Gastroesophageal sphincter (tissue), 4 donors: Measurements from ENCODE around the gene RNF113B. TPM values are rescaled to one million over a fixed set of nuclear protein-coding genes. Genes with fewer than 3 reads are reported as not detected.

Experiments used
- ATAC-seq: fragments of 150-250 bp; one replicate; pipeline ENCODE4 v1.9.1; 2016; ENCODE audit warnings: mild to moderate bottlenecking, moderate library complexity
- H3K27ac ChIP-seq, 4 donors: fragments of 200-600 bp; sonication (generic) in 3 of 4; 1 replicate in 3 of 4; 2 replicates in 1 of 4; pipeline ENCODE4 v1.5.1; 2016 to 2019
- H3K27me3 ChIP-seq: fragments of 200-600 bp; sonication (generic); one replicate; pipeline ENCODE4 v1.5.1; 2019
- H3K36me3 ChIP-seq, 2 donors: fragments of 200-600 bp; sonication (generic); one replicate each; pipeline ENCODE4 v1.5.1; 2019; ENCODE audit warnings: control low read depth in 1 of 2
- H3K4me1 ChIP-seq, 3 donors: fragments of 200-600 bp; sonication (generic); 1 replicate in 2 of 3; 2 replicates in 1 of 3; pipeline ENCODE4 v1.5.1; 2016 to 2019; ENCODE audit warnings: control low read depth in 2 of 3
- H3K4me3 ChIP-seq, 2 donors: fragments of 200-600 bp; sonication (generic); one replicate each; pipeline ENCODE4 v1.5.1; 2019; ENCODE audit warnings: mild to moderate bottlenecking in 1 of 2, moderate library complexity in 1 of 2
- H3K9me3 ChIP-seq, 3 donors: fragments of 200-600 bp; sonication (generic); one replicate each; pipeline ENCODE4 v1.5.1; 2017 to 2019; ENCODE audit warnings: control low read depth in 2 of 3
- EP300 ChIP-seq: sonication (generic); formaldehyde crosslinking; IDR thresholded peaks from one replicate; pipeline ENCODE4 v1.6.1; 2017; ENCODE audit warnings: antibody characterized with exemption, mild to moderate bottlenecking
- POLR2A ChIP-seq, 2 donors: fragments of 450-650 bp; IDR thresholded peaks; one replicate each; pipeline ENCODE4 v1.6.1; 2017; ENCODE audit warnings: antibody characterized with exemption in 2 of 2, mild to moderate bottlenecking in 2 of 2, moderate library complexity in 1 of 2
- POLR2AphosphoS5 ChIP-seq: sonication (generic); formaldehyde crosslinking; IDR thresholded peaks from one replicate; pipeline ENCODE4 v1.6.1; 2017; ENCODE audit warnings: antibody characterized with exemption
- WGBS, 2 donors: methylation state at CpG; one replicate each; pipeline ENCODE4 v1.1.5; 2018; ENCODE audit warnings: low coverage in 1 of 2; 5-methylcytosine and 5-hydroxymethylcytosine counted together
- total RNA-seq, 4 donors: library from RNA; depleted of rRNA; stranded (reverse); fragments of >200 nt; gene quantifications; one replicate each; pipeline ENCODE4 v1.1.0, GENCODE V29; 2016
- TF ChIP-seq, protein P1 (sequence below), 4 experiments: fragments of 200-600 bp in 2 of 4; fragments of 450-650 bp in 2 of 4; sonication (generic) in 1 of 4; IDR thresholded peaks; one replicate each; pipeline ENCODE4 v1.5.1; 2017 to 2019; ENCODE audit warnings: antibody characterized with exemption in 4 of 4, mild to moderate bottlenecking in 2 of 4, moderate library complexity in 2 of 4

RNF113B gene
- total RNA-seq, 4 donors from 2014 or later: not detected

GRCh38 chr13:98157188-98157587 is 19.9 kb downstream of the RNF113B start:
- no peaks in the 10 kb centered on the region for H3K36me3 ChIP-seq
- no peaks in the 10 kb centered on the region for H3K27me3 ChIP-seq
- no peak for ATAC-seq
- TF ChIP-seq, protein P1, sequence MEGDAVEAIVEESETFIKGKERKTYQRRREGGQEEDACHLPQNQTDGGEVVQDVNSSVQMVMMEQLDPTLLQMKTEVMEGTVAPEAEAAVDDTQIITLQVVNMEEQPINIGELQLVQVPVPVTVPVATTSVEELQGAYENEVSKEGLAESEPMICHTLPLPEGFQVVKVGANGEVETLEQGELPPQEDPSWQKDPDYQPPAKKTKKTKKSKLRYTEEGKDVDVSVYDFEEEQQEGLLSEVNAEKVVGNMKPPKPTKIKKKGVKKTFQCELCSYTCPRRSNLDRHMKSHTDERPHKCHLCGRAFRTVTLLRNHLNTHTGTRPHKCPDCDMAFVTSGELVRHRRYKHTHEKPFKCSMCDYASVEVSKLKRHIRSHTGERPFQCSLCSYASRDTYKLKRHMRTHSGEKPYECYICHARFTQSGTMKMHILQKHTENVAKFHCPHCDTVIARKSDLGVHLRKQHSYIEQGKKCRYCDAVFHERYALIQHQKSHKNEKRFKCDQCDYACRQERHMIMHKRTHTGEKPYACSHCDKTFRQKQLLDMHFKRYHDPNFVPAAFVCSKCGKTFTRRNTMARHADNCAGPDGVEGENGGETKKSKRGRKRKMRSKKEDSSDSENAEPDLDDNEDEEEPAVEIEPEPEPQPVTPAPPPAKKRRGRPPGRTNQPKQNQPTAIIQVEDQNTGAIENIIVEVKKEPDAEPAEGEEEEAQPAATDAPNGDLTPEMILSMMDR (IDR thresholded peaks at IDR 0.05): no peak
- no peak for TF ChIP-seq EP300
- peaks cover 0 to 10% (median 0%) of the 10 kb centered on the region in 3 donors for H3K4me1 ChIP-seq
- H3K4me3 ChIP-seq: no peak overlapping the region
- 87 to 90% methylated on average over 6 to 7 of the region's 7 CpGs for WGBS, 2 donors
- H3K27ac ChIP-seq: no peak overlapping the region
- H3K9me3 ChIP-seq: no peaks in the 10 kb centered on the region

DNA sequence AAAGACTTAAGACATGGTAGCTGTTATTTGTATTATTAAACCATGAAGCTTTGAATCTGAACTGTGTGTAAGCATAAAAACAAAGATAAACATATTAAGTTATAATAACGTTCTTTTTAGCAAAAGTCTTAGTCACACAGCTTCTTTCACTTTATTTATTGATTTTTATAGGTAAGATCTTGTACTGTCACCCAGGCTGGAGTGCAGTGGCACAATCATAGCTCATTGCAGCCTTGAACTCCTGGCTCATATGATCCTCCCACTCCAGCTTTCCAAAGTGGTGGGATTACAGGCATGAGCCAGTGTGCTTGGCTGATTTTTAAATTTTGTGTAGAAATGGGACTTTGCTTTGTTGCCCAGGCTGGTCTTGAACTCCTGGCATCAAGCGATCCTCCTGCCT is 20.8 kb downstream of the RNF113B start:
- no peaks in the 10 kb centered on the region for H3K27me3 ChIP-seq
- H3K36me3 ChIP-seq: no peaks in the 10 kb centered on the region
- ATAC-seq: no peak
- no peaks in the 10 kb centered on the region for H3K9me3 ChIP-seq
- H3K4me3 ChIP-seq: no peak overlapping the region
- H3K4me1 ChIP-seq: peaks cover 0 to 10% (median 0%) of the 10 kb centered on the region in 3 donors
- WGBS, 2 donors: 50 to 73% methylated on average over 1 to 2 of the region's 2 CpGs
- H3K27ac ChIP-seq: no peak overlapping the region
- no peak for TF ChIP-seq POLR2AphosphoS5
- no peak for TF ChIP-seq POLR2A (IDR thresholded peaks at IDR 0.05)
- TF ChIP-seq, protein P1 (IDR thresholded peaks at IDR 0.05): no peak
- TF ChIP-seq EP300: no peak

DNA sequence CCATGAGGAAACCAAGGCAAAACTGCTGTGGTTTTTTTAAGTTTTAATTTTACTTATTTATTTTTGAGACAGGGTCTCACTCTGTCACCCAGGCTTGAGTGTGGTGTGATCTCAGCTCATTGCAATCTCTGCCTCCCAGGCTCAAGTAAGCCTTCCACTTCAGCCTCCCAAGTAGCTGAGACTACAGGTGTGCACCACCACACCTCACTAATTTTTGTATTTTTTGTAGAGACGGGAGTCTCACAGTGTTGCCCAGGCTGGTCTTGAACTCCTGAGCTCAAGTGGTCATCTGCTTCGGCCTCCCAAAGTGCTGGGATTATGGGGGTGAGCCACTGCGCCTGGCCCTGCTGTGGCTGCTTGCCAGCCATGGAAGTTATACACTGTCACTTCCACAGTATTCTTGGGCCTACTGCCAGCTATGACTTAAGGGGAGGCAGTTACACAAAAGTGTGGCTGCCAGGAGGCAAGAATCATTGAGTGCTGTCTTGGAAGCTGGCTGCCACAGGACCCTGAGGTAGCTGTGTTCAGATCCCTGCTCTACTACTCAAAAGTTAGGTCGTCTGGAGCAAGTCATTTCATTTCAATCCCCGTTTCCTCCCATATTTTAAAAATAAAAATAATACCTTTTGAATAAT is 21.5 kb downstream of the RNF113B start:
- ATAC-seq: no peak
- Histone ChIP-seq H3K27ac (no peak overlapping the region), H3K27me3 (no peaks in the 10 kb centered on the region), H3K36me3 (no peaks in the 10 kb centered on the region), H3K4me3 (no peak overlapping the region), H3K4me1 (peaks cover 0 to 10% (median 0%) of the 10 kb centered on the region in 3 donors), H3K9me3 (no peaks in the 10 kb centered on the region)
- WGBS, 2 donors: 70 to 87% methylated on average over 3 to 4 of the region's 5 CpGs
- TF ChIP-seq, protein P1 (IDR thresholded peaks at IDR 0.05): no peak
- TF ChIP-seq POLR2AphosphoS5: no peak
- TF ChIP-seq EP300: no peak
- no peak for TF ChIP-seq POLR2A (IDR thresholded peaks at IDR 0.05)

DNA sequence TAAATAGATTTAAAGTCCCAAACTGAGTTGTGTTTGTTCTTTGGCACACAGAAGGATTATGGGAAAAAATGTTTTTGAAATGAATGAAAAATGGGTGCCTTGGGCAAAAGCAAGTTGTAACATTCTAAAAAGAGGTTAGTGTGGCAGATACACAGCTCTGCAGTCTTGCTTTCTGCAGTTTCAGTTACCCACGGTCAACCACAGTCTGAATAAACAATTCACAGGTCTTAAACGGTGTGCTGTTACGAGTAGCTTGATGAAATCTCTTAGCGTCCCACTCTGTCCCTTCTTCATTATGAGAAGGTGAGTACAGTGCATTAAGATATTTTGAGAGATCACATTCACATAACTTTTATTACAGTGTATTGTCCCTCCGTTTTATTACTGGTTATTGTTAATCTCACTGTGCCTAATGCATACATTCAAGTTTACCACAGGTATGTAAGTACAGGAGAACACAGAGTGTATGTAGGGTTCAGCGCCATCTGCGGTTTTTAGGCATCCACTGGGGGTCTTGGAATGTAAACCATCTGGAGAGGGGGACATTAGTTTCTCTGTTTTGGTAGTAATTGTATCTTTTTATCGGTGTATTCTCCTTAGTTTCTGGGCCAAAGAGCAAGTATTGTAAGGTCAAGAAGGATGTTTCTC is 26.1 kb downstream of the RNF113B start:
- TF ChIP-seq EP300 (no peak), POLR2A (IDR thresholded peaks at IDR 0.05) (no peak), POLR2AphosphoS5 (no peak)
- TF ChIP-seq, protein P1 (IDR thresholded peaks at IDR 0.05): no peak

GRCh38 chr13:98147521-98147920 is 29.5 kb downstream of the RNF113B start:
- TF ChIP-seq, protein P1 (IDR thresholded peaks at IDR 0.05): no peak
- TF ChIP-seq EP300: no peak
- no peak for TF ChIP-seq POLR2A (IDR thresholded peaks at IDR 0.05)
- TF ChIP-seq POLR2AphosphoS5: no peak
- Histone ChIP-seq H3K4me3 (no peak overlapping the region), H3K36me3 (no peaks in the 10 kb centered on the region), H3K9me3 (no peaks in the 10 kb centered on the region), H3K4me1 (peaks cover 0 to 22% (median 8%) of the 10 kb centered on the region in 3 donors), H3K27me3 (no peaks in the 10 kb centered on the region), H3K27ac (no peak overlapping the region)
- ATAC-seq: no peak
- 77 to 88% methylated on average over 5 of the region's 5 CpGs for WGBS, 2 donors

More for the DNA sequence above, 26.1 kb downstream of the RNF113B start:
- Histone ChIP-seq H3K9me3 (no peaks in the 10 kb centered on the region), H3K4me3 (no peak overlapping the region), H3K27ac (no peak overlapping the region), H3K36me3 (no peaks in the 10 kb centered on the region), H3K4me1 (peaks cover 0 to 5% (median 0%) of the 10 kb centered on the region in 3 donors), H3K27me3 (no peaks in the 10 kb centered on the region)
- 86 to 91% methylated on average over 8 of the region's 8 CpGs for WGBS, 2 donors
- ATAC-seq: no peak
